GM12878 (cell line): ENCODE data around the gene IQCK. TPM values are rescaled to one million over a fixed set of nuclear protein-coding genes. Genes with fewer than 3 reads are reported as not detected.

ENCODE experiments used
- ATAC-seq: fragments of 200-7000 bp; cut with Tn5 transposase; 3 replicates; pipeline ENCODE4 v1.9.1; 2020; ENCODE audit warnings: mild to moderate bottlenecking, moderate library complexity
- BruUV-seq: library from RNA; stranded (reverse); fragments of 400-500 nt; replicated peaks from 2 replicates; lab custom pipeline; 2021; lab: Mats Ljungman, UMichigan
- CTCF ChIA-PET: fragments of 300-600 bp; sonication (Branson Sonifier 250); formaldehyde crosslinking; extraction: SDS; loops from one replicate; lab custom pipeline; 2021; ENCODE audit warnings: inconsistent platforms; lab: Yijun Ruan, JAX
- POLR2A ChIA-PET: fragments of 350-600 bp; formaldehyde crosslinking; extraction: SDS; loops from one replicate; lab custom pipeline; 2021; ENCODE audit warnings: inconsistent platforms; lab: Charles Lee
- RAD21 ChIA-PET: fragments of 300-600 bp; sonication (Branson Sonifier 250); formaldehyde crosslinking; loops from one replicate; lab custom pipeline; 2023; ENCODE audit warnings: antibody characterized with exemption; ENCODE audit not compliant: unreplicated experiment; lab: Charles Lee
- SMC1A ChIA-PET: fragments of 300-600 bp; sonication (Branson Sonifier 250); formaldehyde crosslinking; loops from one replicate; lab custom pipeline; 2023; ENCODE audit not compliant: unreplicated experiment, uncharacterized antibody; lab: Charles Lee
- DNase-seq: peaks from one replicate; pipeline ENCODE4 v3.0.0-alpha.2; 2011; ENCODE audit warnings: low read depth, low spot score
- FAIRE-seq: peaks from 3 replicates; lab custom pipeline; 2011; peaks lifted over from hg19 to GRCh38; lab: Jason Lieb, UNC
- H2AFZ ChIP-seq: 2 replicates; pipeline ENCODE4 v1.6.0; 2011; ENCODE audit warnings: low read depth, low read length, control low read depth; ENCODE audit not compliant: control insufficient read depth
- H3K27ac ChIP-seq: 2 replicates; pipeline ENCODE4 v1.5.1; 2011; ENCODE audit warnings: control low read depth; ENCODE audit not compliant: control insufficient read depth, insufficient read depth
- H3K27me3 ChIP-seq, 2 experiments: replicated peaks in 1 of 2; 2 replicates each; pipeline versions ENCODE4 v1.6.0 to v1.6.1; 2011; ENCODE audit warnings: low read length in 1 of 2; ENCODE audit not compliant: control insufficient read depth in 2 of 2, insufficient read depth in 2 of 2
- H3K36me3 ChIP-seq, 2 experiments: 2 replicates each; pipeline ENCODE4 v1.5.1; 2011; ENCODE audit warnings: low read length in 1 of 2; ENCODE audit not compliant: control insufficient read depth in 2 of 2, insufficient read depth in 2 of 2
- H3K4me1 ChIP-seq: 2 replicates; pipeline ENCODE4 v1.6.1; 2011; ENCODE audit warnings: mild to moderate bottlenecking, low read length, moderate library complexity, mixed read lengths; ENCODE audit not compliant: control insufficient read depth, insufficient read depth
- H3K4me2 ChIP-seq: 2 replicates; pipeline ENCODE4 v1.6.0; 2011; ENCODE audit warnings: control low read depth; ENCODE audit not compliant: control insufficient read depth, insufficient read depth
- H3K4me3 ChIP-seq: fragments of 200-600 bp; sonication (generic); 2 replicates; pipeline ENCODE4 v1.5.1; 2016
- H3K79me2 ChIP-seq: 2 replicates; pipeline ENCODE4 v1.6.0; 2011; ENCODE audit warnings: low read length; ENCODE audit not compliant: control insufficient read depth, insufficient read depth
- H3K9ac ChIP-seq: 2 replicates; pipeline ENCODE4 v1.8.0; 2011; ENCODE audit warnings: low read length, control low read depth, mixed read lengths; ENCODE audit not compliant: control insufficient read depth, insufficient read depth
- H3K9me3 ChIP-seq: replicated peaks from 3 replicates; pipeline ENCODE4 v1.5.1; 2011; ENCODE audit warnings: mild to moderate bottlenecking, low read length; ENCODE audit not compliant: control insufficient read depth, insufficient read depth
- H4K20me1 ChIP-seq: 2 replicates; pipeline ENCODE4 v1.6.0; 2011; ENCODE audit not compliant: control insufficient read depth, insufficient read depth
- MLLT1 ChIP-seq: fragments of 450-650 bp; IDR thresholded peaks from 2 replicates; pipeline ENCODE4 v1.6.1; 2016; ENCODE audit warnings: mild to moderate bottlenecking
- SRF ChIP-seq, 2 experiments: IDR thresholded peaks; 2 replicates each; pipeline ENCODE4 v1.6.1; 2011; ENCODE audit warnings: low read depth in 2 of 2, low read length in 2 of 2, mild to moderate bottlenecking in 1 of 2, moderate library complexity in 1 of 2
- WGBS: methylation state at CpG from one replicate; pipeline ENCODE4 v1.1.6; 2016; ENCODE audit warnings: low lambda C conversion rate; ENCODE audit not compliant: insufficient replicate concordance, insufficient coverage; ENCODE audit errors: missing lambda C conversion rate; 5-methylcytosine and 5-hydroxymethylcytosine counted together
- in situ Hi-C: fragments of 300-500 bp; cut with MboI; formaldehyde crosslinking; loops from 9 replicates; pipeline ENCODE4 v1.14.3; 2018; ENCODE audit warnings: mixed read lengths
- intact Hi-C: fragments of 100-400 bp; cut with micrococcal nuclease; formaldehyde crosslinking; loops from one replicate; pipeline ENCODE4 v1.14.2; 2022; ENCODE audit not compliant: unreplicated experiment
- polyA plus RNA-seq, 11 experiments: library from polyadenylated mRNA; depleted of rRNA in 4 of 11; unstranded in 6 of 11; stranded (reverse) in 5 of 11; fragments of >200 nt; fragmentation: Nextera tagmentation in 4 of 11; fragmentation: Illumina TruSeq in 1 of 11; extraction: Ambion mirVana in 4 of 11; extraction: Trizol in 1 of 11; gene quantifications; 1 replicate in 1 of 11; 2 replicates in 10 of 11; pipeline versions ENCODE4 v1.2.1 to v1.2.3, GENCODE V29; 2011 to 2016; ENCODE audit warnings: inconsistent platforms in 2 of 11, missing spikeins in 2 of 11, low read depth in 1 of 11
- total RNA-seq, 4 experiments: library from RNA; depleted of rRNA in 3 of 4; stranded (reverse); fragments of >200 nt in 3 of 4; fragmentation: Illumina TruSeq in 1 of 4; extraction: Trizol in 1 of 4; gene quantifications; 2 replicates each; pipeline versions ENCODE4 v1.2.1 to v1.2.3, GENCODE V29; 2013 to 2021

Gene IQCK
- total and polyA plus RNA-seq, 10 of the 15 experiments (the other 5 are each of a cell fraction or from before 2014, with no cell fraction given), result 1.0 to 4.2 (median 2.4) TPM

- Histone ChIP-seq H3K27me3 (peaks cover 6 to 15% of the 10 kb centered on the region in 2 experiments), H3K27ac (no peak overlapping the region), H3K36me3 (no peaks in the 10 kb centered on the region), H3K9me3 (no peaks in the 10 kb centered on the region), H4K20me1 (no peaks in the 10 kb centered on the region), H3K79me2 (no peaks in the 10 kb centered on the region), H3K4me1 (no peaks in the 10 kb centered on the region), H3K9ac (no peak overlapping the region), H3K4me2 (peak overlapping the region; percentile 15; the same call in 1 of the 2 replicates), H2AFZ (no peak overlapping the region), H3K4me3 (no peak overlapping the region)
- POLR2A ChIA-PET, result no interaction called here
- WGBS, result 6% methylated on average over 6 of the region's 24 CpGs
- FAIRE-seq, result no peak
- SMC1A ChIA-PET, result no interaction called here
- intact Hi-C loops (no loop called here), in situ Hi-C loops (no loop called here)
- RAD21 ChIA-PET, result interaction anchor here (0.6 to 1.7 kb wide), 3 partner anchors 282 to 324 kb away, joined by 3 to 5 read pairs (median 3); no protein-coding TSS in a partner anchor
- no peak for DNase-seq
- CTCF ChIA-PET, result interaction anchor here (1.2 to 6.6 kb wide), 2 partner anchors 284 to 329 kb away, joined by 3 to 149 read pairs; no protein-coding TSS in a partner anchor
- no peak for ATAC-seq
- TF ChIP-seq MLLT1 (no peak), SRF (IDR thresholded peaks at IDR 0.05; ENCODE audit: low read depth in 2 of 2, low read length in 2 of 2) (0 out of 4 replicates have a peak, but pooled peaks of 1 of the 2 experiments have one; percentile 2)
- BruUV-seq, result no TSS peak
These were observed 166.0 kb downstream of the IQCK start for GRCh38 chr16:19883966-19884485.
